ENCODE measurements around the gene DLK1. TPM values are rescaled to one million over a fixed set of nuclear protein-coding genes. Genes with fewer than 3 reads are reported as not detected.

DLK1 gene
- total and polyA plus RNA-seq, 2 of the 4 experiments (the other 2 are of a cell fraction), result under 0.01 to 0.07 TPM

DNA sequence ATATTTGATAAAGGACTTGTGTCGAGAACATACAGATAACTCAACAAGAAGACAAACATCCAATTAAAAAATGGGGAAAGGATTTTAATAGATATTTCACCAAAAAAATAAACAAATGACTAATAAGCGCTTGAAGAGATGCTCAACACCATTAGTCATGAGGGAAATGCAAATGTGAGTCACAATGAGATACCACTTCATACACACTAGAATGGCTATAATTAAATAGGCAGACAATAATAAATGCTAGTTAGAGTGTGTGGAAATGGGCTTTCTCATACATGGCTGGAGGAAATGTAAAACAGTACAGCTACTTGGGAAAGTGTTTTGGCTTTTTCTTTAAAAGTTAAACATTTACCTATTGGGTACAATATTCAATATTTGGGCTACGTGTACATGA lies 34.8 kb downstream of the DLK1 start:
- 0 out of 2 replicates have a peak, but pooled peaks cover 3% of the 10 kb centered on the region for H3K9me1 ChIP-seq (ENCODE audit: insufficient read depth, low read length)
- H3K4me3 ChIP-seq (ENCODE audit: insufficient read depth, low read depth, low read length), result no peak overlapping the region
- H4K8ac ChIP-seq (ENCODE audit: low read depth in 2 of 2, low read length in 2 of 2), result no peak overlapping the region; a peak in 1 of 4 replicates
- peak; percentile 91 for DNase-seq
- peak; percentile 95 for ATAC-seq (ENCODE audit: low read depth)
- H2AK5ac ChIP-seq (ENCODE audit: low read depth, low read length), result no peak overlapping the region
- no peak overlapping the region for H2BK20ac ChIP-seq (ENCODE audit: low read depth, low read length)
- H3K27ac ChIP-seq (ENCODE audit: insufficient read depth, low read length), result no peak overlapping the region
- no peak overlapping the region for H3K56ac ChIP-seq (ENCODE audit: extremely low read depth, insufficient read depth, low read length)
- H2AK9ac ChIP-seq (replicated peaks; ENCODE audit: low read depth, low read length, poor library complexity), result no peak overlapping the region
- intact Hi-C loops (cut with micrococcal nuclease) (no loop called here), dilution Hi-C loops (cut with HindIII; ENCODE audit: low sequenced_read_pairs, unreplicated experiment) (no loop called here), in situ Hi-C loops (cut with MboI; ENCODE audit: low sequenced_read_pairs) (no loop called here)
- no peak overlapping the region for H4K91ac ChIP-seq (ENCODE audit: insufficient read depth, low read depth, low read length)
- H3K27me3 ChIP-seq (ENCODE audit: control insufficient read depth, insufficient read depth, low read length), result peaks cover 7% of the 10 kb centered on the region
- H3K14ac ChIP-seq (replicated peaks; ENCODE audit: low read depth, low read length), result no peak overlapping the region
- no peak overlapping the region for H3K23ac ChIP-seq (ENCODE audit: low read depth, low read length)
- POLR2A ChIA-PET (ENCODE audit: unreplicated experiment), result interaction anchor here (0.7 kb wide), 1 partner anchor 9 kb away, joined by 5 read pairs; no protein-coding TSS in a partner anchor
- H3K36me3 ChIP-seq (ENCODE audit: control insufficient read depth, insufficient read depth, low read length), result no peaks in the 10 kb centered on the region
- peak overlapping the region; percentile 78 for H2BK120ac ChIP-seq (ENCODE audit: low read depth, low read length)
- H3K9ac ChIP-seq (ENCODE audit: low read depth, low read length), result no peak overlapping the region
- TF ChIP-seq, protein P1, sequence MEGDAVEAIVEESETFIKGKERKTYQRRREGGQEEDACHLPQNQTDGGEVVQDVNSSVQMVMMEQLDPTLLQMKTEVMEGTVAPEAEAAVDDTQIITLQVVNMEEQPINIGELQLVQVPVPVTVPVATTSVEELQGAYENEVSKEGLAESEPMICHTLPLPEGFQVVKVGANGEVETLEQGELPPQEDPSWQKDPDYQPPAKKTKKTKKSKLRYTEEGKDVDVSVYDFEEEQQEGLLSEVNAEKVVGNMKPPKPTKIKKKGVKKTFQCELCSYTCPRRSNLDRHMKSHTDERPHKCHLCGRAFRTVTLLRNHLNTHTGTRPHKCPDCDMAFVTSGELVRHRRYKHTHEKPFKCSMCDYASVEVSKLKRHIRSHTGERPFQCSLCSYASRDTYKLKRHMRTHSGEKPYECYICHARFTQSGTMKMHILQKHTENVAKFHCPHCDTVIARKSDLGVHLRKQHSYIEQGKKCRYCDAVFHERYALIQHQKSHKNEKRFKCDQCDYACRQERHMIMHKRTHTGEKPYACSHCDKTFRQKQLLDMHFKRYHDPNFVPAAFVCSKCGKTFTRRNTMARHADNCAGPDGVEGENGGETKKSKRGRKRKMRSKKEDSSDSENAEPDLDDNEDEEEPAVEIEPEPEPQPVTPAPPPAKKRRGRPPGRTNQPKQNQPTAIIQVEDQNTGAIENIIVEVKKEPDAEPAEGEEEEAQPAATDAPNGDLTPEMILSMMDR (conservative IDR thresholded peaks at IDR 0.05; ENCODE audit: low read depth, low read length), result no peak
- TF ChIP-seq MAZ (IDR thresholded peaks at IDR 0.05; ENCODE audit: borderline replicate concordance, low read depth, low read length) (no peak), FOS (IDR thresholded peaks at IDR 0.05; ENCODE audit: low read depth, low read length) (peak; percentile 97), RAD21 (IDR thresholded peaks at IDR 0.05; ENCODE audit: low read length) (no peak), BHLHE40 (IDR thresholded peaks at IDR 0.05; ENCODE audit: low read depth, low read length) (peak; percentile 63), SMC3 (IDR thresholded peaks at IDR 0.05; ENCODE audit: low read depth, low read length) (no peak), NFE2L2 (IDR thresholded peaks at IDR 0.05; ENCODE audit: low read depth, low read length) (0 out of 2 replicates have a peak, but pooled peaks have one; percentile 25), CEBPB (IDR thresholded peaks at IDR 0.05; ENCODE audit: low read depth, low read length) (0 out of 2 replicates have a peak, but pooled peaks have one; percentile 34), CHD1 (IDR thresholded peaks at IDR 0.05; ENCODE audit: low read depth, low read length) (no peak), RFX5 (IDR thresholded peaks at IDR 0.05; ENCODE audit: low read depth, low read length) (no peak), RCOR1 (IDR thresholded peaks at IDR 0.05; ENCODE audit: insufficient replicate concordance, low read length) (no peak), POLR2A (IDR thresholded peaks at IDR 0.05; ENCODE audit: low read depth, low read length) (no peak), MXI1 (IDR thresholded peaks at IDR 0.05; ENCODE audit: borderline replicate concordance, low read depth, low read length) (no peak), MAFK (IDR thresholded peaks at IDR 0.05; ENCODE audit: low read depth, low read length) (no peak)
- TF ChIP-seq, protein P2, sequence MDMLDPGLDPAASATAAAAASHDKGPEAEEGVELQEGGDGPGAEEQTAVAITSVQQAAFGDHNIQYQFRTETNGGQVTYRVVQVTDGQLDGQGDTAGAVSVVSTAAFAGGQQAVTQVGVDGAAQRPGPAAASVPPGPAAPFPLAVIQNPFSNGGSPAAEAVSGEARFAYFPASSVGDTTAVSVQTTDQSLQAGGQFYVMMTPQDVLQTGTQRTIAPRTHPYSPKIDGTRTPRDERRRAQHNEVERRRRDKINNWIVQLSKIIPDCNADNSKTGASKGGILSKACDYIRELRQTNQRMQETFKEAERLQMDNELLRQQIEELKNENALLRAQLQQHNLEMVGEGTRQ (IDR thresholded peaks at IDR 0.05; ENCODE audit: low read depth, low read length), result no peak
- TF ChIP-seq, protein P3, sequence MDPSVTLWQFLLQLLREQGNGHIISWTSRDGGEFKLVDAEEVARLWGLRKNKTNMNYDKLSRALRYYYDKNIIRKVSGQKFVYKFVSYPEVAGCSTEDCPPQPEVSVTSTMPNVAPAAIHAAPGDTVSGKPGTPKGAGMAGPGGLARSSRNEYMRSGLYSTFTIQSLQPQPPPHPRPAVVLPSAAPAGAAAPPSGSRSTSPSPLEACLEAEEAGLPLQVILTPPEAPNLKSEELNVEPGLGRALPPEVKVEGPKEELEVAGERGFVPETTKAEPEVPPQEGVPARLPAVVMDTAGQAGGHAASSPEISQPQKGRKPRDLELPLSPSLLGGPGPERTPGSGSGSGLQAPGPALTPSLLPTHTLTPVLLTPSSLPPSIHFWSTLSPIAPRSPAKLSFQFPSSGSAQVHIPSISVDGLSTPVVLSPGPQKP (IDR thresholded peaks at IDR 0.05; ENCODE audit: borderline replicate concordance, low read depth, low read length), result no peak
- peak overlapping the region; percentile 56 for H2BK5ac ChIP-seq (ENCODE audit: low read depth, low read length, poor library complexity, severe bottlenecking)
- BruUV-seq (replicated peaks), result no TSS peak
- H2BK15ac ChIP-seq (ENCODE audit: low read depth, low read length), result no peak overlapping the region
- CTCF ChIA-PET, result no interaction called here
- no peak overlapping the region for H4K5ac ChIP-seq (ENCODE audit: low read depth, low read length)
- no peaks in the 10 kb centered on the region for H3K79me1 ChIP-seq (ENCODE audit: low read depth in 1 of 2, low read length in 2 of 2)
- no peak overlapping the region for H2AFZ ChIP-seq (replicated peaks; ENCODE audit: low read length, poor library complexity)
- no peak overlapping the region for H3K18ac ChIP-seq (ENCODE audit: low read depth, low read length)
- 0 out of 2 replicates have a peak overlapping the region, but pooled peaks have one; percentile 4 for H3K4ac ChIP-seq (ENCODE audit: low read depth, low read length)
- no CpG with 5 or more reads among the region's 3 CpGs for WGBS, 2 experiments (ENCODE audit: extremely low coverage in 2 of 2, insufficient read length in 1 of 2)
- H3K9me3 ChIP-seq (ENCODE audit: control insufficient read depth, insufficient read depth, low read length), result no peaks in the 10 kb centered on the region
- H3K4me2 ChIP-seq (ENCODE audit: low read depth, low read length), result peak overlapping the region; percentile 23; the same call in 1 of the 2 replicates
- peaks cover 6% of the 10 kb centered on the region for H3K4me1 ChIP-seq (ENCODE audit: control insufficient read depth, insufficient read depth, low read length)
- no peaks in the 10 kb centered on the region for H4K20me1 ChIP-seq (ENCODE audit: insufficient read depth, low read length)
